Keratinocyte (primary cell): Measurements from ENCODE around the gene CAPN5. TPM values are rescaled to one million over a fixed set of nuclear protein-coding genes. Genes with fewer than 3 reads are reported as not detected.

Experiments
- DNase-seq: peaks from one replicate; pipeline ENCODE4 v3.0.0-alpha.2; 2011; ENCODE audit warnings: low read depth, missing footprints, low spot score
- FAIRE-seq: peaks from 2 replicates; lab custom pipeline; 2011; peaks lifted over from hg19 to GRCh38; lab: Jason Lieb, UNC
- H2AFZ ChIP-seq: 2 replicates; pipeline ENCODE4 v1.6.0; 2012; ENCODE audit warnings: low read length, control low read depth, inconsistent platforms; ENCODE audit not compliant: control insufficient read depth
- H3K27ac ChIP-seq: 2 replicates; pipeline ENCODE4 v1.5.1; 2011; ENCODE audit warnings: low read length; ENCODE audit not compliant: control insufficient read depth, insufficient read depth
- H3K27me3 ChIP-seq: 3 replicates; pipeline ENCODE4 v1.6.0; 2011; ENCODE audit warnings: low read length; ENCODE audit not compliant: control insufficient read depth, insufficient read depth; ENCODE audit errors: extremely low read depth
- H3K36me3 ChIP-seq, 2 experiments: 2 replicates in 1 of 2; 3 replicates in 1 of 2; pipeline ENCODE4 v1.5.1; 2011; ENCODE audit warnings: low read length in 2 of 2, mild to moderate bottlenecking in 1 of 2; ENCODE audit not compliant: control insufficient read depth in 2 of 2, insufficient read depth in 2 of 2; ENCODE audit errors: extremely low read depth in 1 of 2
- H3K4me1 ChIP-seq: 3 replicates; pipeline ENCODE4 v1.5.1; 2011; ENCODE audit warnings: low read length; ENCODE audit not compliant: control insufficient read depth, insufficient read depth; ENCODE audit errors: extremely low read depth
- H3K4me2 ChIP-seq: 3 replicates; pipeline ENCODE4 v1.6.0; 2011; ENCODE audit warnings: low read depth, low read length; ENCODE audit not compliant: control insufficient read depth, insufficient read depth; ENCODE audit errors: extremely low read depth
- H3K4me3 ChIP-seq, 3 experiments: fragments of 200-600 bp in 1 of 3; sonication (generic) in 1 of 3; 2 replicates in 2 of 3; 3 replicates in 1 of 3; pipeline ENCODE4 v1.5.1; 2011 to 2016; ENCODE audit warnings: low read length in 3 of 3, mild to moderate bottlenecking in 3 of 3, control low read depth in 2 of 3, inconsistent platforms in 1 of 3, low read depth in 1 of 3, mixed read lengths in 1 of 3, mixed run types in 1 of 3, moderate library complexity in 1 of 3; ENCODE audit not compliant: control insufficient read depth in 2 of 3, insufficient read depth in 2 of 3; ENCODE audit errors: extremely low read depth in 1 of 3
- H3K79me2 ChIP-seq: 2 replicates; pipeline ENCODE4 v1.6.0; 2012; ENCODE audit warnings: low read length; ENCODE audit not compliant: control insufficient read depth, insufficient read depth
- H3K9ac ChIP-seq: 3 replicates; pipeline ENCODE4 v1.6.0; 2011; ENCODE audit warnings: low read length; ENCODE audit not compliant: control insufficient read depth, insufficient read depth; ENCODE audit errors: extremely low read depth
- H3K9me1 ChIP-seq: 3 replicates; pipeline ENCODE4 v1.6.0; 2011; ENCODE audit warnings: low read length; ENCODE audit not compliant: control insufficient read depth, insufficient read depth; ENCODE audit errors: extremely low read depth
- H3K9me3 ChIP-seq: 2 replicates; pipeline ENCODE4 v1.5.1; 2012; ENCODE audit warnings: low read depth, low read length; ENCODE audit not compliant: control insufficient read depth
- H4K20me1 ChIP-seq: 3 replicates; pipeline ENCODE4 v1.6.0; 2011; ENCODE audit warnings: low read length; ENCODE audit not compliant: control insufficient read depth, insufficient read depth; ENCODE audit errors: extremely low read depth
- CTCF ChIP-seq, 3 experiments: IDR thresholded peaks in 1 of 3; conservative IDR thresholded peaks in 1 of 3; optimal IDR thresholded peaks in 1 of 3; 2 replicates in 2 of 3; 3 replicates in 1 of 3; pipeline versions ENCODE3 to v1.5.1; 2011; ENCODE audit warnings: low read length in 3 of 3, mild to moderate bottlenecking in 3 of 3, moderate library complexity in 2 of 3, control low read depth in 1 of 3, inconsistent platforms in 1 of 3; ENCODE audit not compliant: insufficient read depth in 2 of 3; ENCODE audit errors: extremely low read depth in 1 of 3
- EZH2 ChIP-seq: IDR thresholded peaks from one replicate; pipeline ENCODE4 v1.6.1; 2012; ENCODE audit warnings: inconsistent platforms, mild to moderate bottlenecking, low read length, moderate library complexity
- dilution Hi-C: fragments of 300-500 bp; cut with MboI; formaldehyde crosslinking; loops from one replicate; pipeline ENCODE4 v1.7.0; 2020; ENCODE audit warnings: low sequenced_read_pairs; ENCODE audit not compliant: extremely low pct_ligation_motif_present
- polyA plus RNA-seq, 5 experiments: library from polyadenylated mRNA; depleted of rRNA in 3 of 5; stranded (reverse) in 3 of 5; stranded (forward) in 1 of 5; unstranded in 1 of 5; fragments of >200 nt; gene quantifications; 1 replicate in 1 of 5; 2 replicates in 3 of 5; 3 replicates in 1 of 5; pipeline versions ENCODE4 v1.2.1 to v1.2.3, GENCODE V29; 2011 to 2012; ENCODE audit warnings: missing spikeins in 2 of 5, low read depth in 1 of 5, low replicate concordance in 1 of 5

Gene CAPN5
- polyA plus RNA-seq, 1 donor (not counting 4 experiments of a cell fraction or from before 2014, with no cell fraction given): 1.2 TPM

DNA sequence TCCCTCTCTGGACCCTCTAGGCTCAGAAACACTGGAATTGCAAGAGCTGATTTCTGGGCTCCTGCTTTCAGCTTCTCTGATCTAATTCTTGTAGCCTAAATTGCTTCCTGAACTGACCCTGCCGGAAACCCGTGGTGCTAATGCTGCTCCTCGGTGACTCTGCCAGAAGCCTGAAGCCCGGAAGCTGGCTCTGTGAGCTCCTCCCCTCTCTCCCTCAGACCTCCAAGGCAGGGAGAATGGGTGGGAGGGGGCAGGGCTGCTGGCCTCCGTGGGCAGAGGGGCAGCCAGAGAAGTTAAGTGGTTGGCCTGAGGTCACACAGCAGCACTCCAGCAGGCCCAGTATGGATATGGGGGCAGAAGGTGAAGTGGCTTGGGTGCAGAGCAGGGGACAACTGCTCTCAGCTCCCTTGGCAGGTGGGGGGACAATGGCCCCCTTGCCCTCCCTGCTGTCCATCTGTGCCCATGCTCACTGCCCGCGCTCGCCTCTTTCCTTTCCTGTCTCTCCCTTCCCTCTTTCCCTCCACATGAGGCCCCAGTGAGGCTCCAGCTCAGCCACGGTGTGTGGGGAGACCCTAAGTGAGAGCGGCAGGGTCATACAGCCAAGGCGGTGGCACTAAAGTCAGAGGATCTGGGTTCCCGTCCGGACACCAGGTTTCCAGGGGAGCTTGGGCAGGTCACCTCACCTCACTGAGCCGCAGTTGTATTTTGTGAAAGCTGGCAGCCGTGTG, 16.2 kb downstream of the CAPN5 start:
- DNase-seq (no peak), FAIRE-seq (no peak)
- Histone ChIP-seq H3K9ac (no peak overlapping the region), H3K4me3 (no peak overlapping the region), H4K20me1 (no peaks in the 10 kb centered on the region), H3K79me2 (no peaks in the 10 kb centered on the region), H3K9me3 (no peaks in the 10 kb centered on the region), H3K36me3 (no peaks in the 10 kb centered on the region), H3K27ac (no peak overlapping the region), H3K4me1 (no peaks in the 10 kb centered on the region), H3K9me1 (no peaks in the 10 kb centered on the region), H3K4me2 (no peak overlapping the region), H3K27me3 (no peaks in the 10 kb centered on the region), H2AFZ (no peak overlapping the region)
- dilution Hi-C loops: no loop called here
- TF ChIP-seq CTCF (optimal IDR thresholded peaks at IDR 0.05 in 1 of 3, IDR thresholded peaks at IDR 0.05 in 1 of 3, conservative IDR thresholded peaks at IDR 0.05 in 1 of 3; ENCODE audit: extremely low read depth in 1 of 3, insufficient read depth in 2 of 3, low read length in 3 of 3) (no peak), EZH2 (no peak)

DNA sequence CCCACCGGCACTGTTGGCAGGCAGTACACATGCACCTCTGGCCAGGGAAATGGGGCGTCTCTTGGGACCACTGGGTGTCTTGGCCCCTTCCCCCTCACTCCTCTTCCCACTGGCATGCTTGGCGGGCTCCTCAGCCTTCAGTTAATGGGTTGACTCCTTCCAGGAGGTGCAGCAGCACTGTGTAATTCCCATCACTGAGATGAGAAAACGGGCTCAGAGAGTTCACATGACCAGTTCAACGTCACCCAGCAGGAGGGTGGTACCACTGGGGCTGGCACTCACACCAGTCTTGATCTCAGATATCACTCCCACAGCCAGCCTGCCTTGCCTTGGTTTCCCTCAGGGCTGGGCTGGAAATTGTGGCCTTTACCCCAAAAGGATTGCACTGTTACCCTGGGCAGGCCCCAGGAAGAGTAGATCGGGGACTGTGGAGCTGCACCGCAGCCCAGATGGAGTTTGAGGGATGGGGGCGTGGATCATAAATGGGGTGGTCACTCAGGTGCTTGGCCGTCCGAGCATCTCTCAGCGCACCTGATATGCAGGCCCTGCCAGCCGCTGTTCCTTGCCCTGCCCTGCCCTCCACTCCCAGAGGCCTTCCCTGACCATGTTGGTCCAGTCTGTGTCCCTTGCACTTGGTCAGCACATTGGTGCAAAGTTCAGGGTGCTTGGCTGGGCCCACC, 16.9 kb downstream of the CAPN5 start:
- no peak overlapping the region for H3K4me3 ChIP-seq
- DNase-seq (no peak), FAIRE-seq (no peak)
- no peaks in the 10 kb centered on the region for H3K9me1 ChIP-seq
- H3K79me2 ChIP-seq: no peaks in the 10 kb centered on the region
- H3K4me2 ChIP-seq: no peak overlapping the region
- H3K9ac ChIP-seq: no peak overlapping the region
- H4K20me1 ChIP-seq: no peaks in the 10 kb centered on the region
- no peaks in the 10 kb centered on the region for H3K4me1 ChIP-seq
- TF ChIP-seq CTCF (optimal IDR thresholded peaks at IDR 0.05 in 1 of 3, IDR thresholded peaks at IDR 0.05 in 1 of 3, conservative IDR thresholded peaks at IDR 0.05 in 1 of 3; ENCODE audit: extremely low read depth in 1 of 3, insufficient read depth in 2 of 3, low read length in 3 of 3) (no peak), EZH2 (no peak)
- H3K27ac ChIP-seq: no peak overlapping the region
- dilution Hi-C loops: no loop called here
- H2AFZ ChIP-seq: no peak overlapping the region
- H3K27me3 ChIP-seq: no peaks in the 10 kb centered on the region
- no peaks in the 10 kb centered on the region for H3K9me3 ChIP-seq
- no peaks in the 10 kb centered on the region for H3K36me3 ChIP-seq
